NCI-H1092 treated with DMSO at 0.1 percent for 48 hours (cell line): ENCODE results near the gene BAZ1B.
A peak's percentile ranks its signal among the peaks of the same experiment; 100 is the strongest.
"Not testable (repeated sequence)": the region's sequence is repeated elsewhere in the genome, so short reads cannot be mapped to it uniquely, and the experiment has no call there.

ENCODE experiments used
- DNase-seq: peaks from one replicate; lab custom pipeline; 2025; lab: John Stamatoyannopoulos, UW

BAZ1B gene

GRCh38 chr7:73503229-73503628, 18.9 kb downstream of the BAZ1B start:
- no peak for DNase-seq

DNA sequence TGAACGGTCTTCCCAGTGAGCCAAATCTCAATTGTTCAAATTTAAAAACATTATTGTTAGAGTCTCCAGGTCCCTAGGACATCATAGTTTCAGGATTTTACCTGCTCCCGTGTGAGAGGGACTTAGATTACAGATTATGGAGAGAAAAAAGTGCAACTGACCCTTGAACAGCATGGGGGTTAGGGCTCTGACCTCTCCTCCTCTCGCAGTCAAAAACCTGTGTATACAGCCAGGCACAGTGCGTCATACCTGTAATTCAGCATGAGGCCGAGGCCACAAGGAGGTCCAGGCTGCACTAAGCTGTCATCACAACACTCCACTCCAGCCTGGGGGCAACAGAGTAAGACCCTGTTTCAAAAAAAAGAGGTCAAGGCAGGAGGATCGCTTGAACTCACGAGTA, 25.5 kb downstream of the BAZ1B start:
- no peak for DNase-seq

DNA sequence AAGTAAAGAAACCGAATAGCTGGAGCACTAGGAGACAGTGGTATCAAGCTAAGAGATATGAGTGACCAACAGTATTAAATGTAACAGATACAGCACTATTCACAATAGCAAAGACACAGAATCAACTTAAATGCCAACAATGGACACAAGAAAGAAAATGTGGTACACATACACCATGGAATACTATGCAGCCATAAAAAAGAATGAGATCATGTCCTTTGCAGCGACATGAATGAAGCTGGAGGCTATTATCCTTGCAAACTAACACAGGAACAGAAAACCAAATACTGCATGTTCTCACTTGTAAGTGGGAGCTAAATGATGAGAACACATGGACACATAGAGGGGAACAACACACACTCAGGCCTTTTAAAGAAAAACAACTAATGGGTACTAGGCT, 26.6 kb downstream of the BAZ1B start:
- not testable (repeated sequence) for DNase-seq

DNA sequence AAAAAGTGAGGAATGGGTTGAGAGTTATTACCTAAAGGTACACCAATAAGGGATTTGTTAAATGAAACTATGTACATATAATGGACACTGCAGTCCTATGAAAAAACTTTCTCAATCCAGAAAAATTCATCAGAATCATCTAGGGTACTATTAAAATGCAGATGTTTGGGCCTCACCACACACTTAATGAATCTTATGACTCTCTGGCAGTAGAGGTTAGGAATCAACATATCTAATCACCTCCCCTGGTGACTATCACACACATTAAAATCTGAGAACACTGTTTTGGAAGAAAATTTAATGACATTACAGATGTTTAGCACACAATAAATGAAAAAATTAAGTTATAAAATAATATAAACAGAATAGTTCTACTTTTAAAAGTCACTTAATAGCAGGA, 32.1 kb downstream of the BAZ1B start:
- no peak for DNase-seq

DNA sequence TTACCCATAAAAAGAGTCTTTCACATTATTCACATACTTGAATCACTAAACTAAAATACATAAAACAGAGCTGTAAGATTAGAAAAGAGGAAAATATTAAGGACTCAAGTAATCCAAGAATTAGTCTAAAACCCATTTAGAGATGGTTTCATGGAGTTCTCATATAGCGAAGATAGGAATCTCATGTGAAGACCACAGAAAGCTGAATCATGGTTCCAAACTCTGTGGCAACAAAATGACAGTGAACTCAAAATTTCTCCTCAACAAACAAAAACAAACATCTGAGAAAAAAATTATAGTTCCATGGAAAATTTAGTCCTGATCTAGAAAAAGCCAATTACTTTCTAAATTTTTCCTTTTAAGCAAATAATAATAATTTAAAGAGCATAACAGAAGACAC, 34.6 kb downstream of the BAZ1B start:
- DNase-seq = no peak

DNA sequence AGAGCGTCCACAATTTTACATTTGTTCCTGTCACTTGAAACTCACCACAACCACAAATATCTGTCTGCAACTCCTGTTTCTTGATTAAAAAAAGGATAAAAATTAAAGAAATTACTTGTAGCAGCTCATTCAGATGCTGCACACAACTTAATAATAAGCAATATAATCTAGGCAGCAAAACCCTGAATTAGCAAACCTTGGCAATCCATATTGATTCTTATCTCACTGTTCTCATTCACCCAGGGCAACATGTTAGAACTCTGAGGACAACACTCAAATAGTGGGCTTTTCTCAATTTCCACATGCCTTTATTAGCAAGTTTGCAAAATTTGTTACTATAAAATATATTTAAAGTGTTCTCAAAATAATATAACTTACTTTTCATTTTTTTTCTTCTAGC, 38.9 kb downstream of the BAZ1B start:
- no peak for DNase-seq

GRCh38 chr7:73482746-73483145, 39.3 kb downstream of the BAZ1B start:
- no peak for DNase-seq

DNA sequence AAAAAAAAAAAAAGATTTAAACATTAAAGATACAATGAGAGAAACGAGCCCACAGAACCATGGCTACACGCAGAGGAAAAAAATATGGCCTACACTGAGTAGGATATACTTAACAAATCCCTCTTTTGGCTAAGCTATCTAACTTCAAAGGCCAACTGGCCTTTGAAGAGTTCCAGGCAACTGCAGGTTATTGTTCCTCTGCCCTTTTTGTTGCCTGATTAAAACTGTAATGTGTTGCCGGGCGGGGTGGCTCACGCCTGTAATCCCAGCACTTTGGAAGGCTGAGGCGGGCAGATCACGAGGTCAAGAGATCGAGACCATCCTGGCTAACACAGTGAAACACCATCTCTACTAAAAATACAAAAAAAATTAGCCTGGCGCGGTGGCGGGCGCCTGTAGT, 40.6 kb downstream of the BAZ1B start:
- DNase-seq = not testable (repeated sequence)

GRCh38 chr7:73478549-73478948, 43.5 kb downstream of the BAZ1B start:
- no peak for DNase-seq

- DNase-seq = no peak
Measured at GRCh38 chr7:73477376-73477775, 44.7 kb downstream of the BAZ1B start.

- no peak for DNase-seq
Measured at GRCh38 chr7:73470208-73470607, 51.9 kb downstream of the BAZ1B start.

DNA sequence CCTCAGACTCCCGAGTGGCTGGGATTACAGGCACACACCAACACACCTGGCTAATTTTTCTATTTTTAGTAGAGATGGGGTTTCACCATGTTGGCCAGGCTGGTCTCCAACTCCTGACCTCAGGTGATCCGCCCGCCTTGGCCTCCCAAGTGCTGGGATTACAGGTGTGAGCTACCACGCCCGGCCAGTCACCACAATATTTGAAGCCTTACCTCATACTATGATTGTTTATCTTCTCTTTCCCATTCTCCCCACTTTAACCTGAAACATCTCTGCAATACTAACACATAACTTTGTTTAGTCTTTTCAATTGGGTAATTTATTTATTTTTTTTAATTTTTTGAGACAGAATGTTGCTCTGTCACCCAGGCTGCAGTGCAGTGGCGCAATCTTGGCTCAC, 55.0 kb downstream of the BAZ1B start:
- DNase-seq = not testable (repeated sequence)

DNA sequence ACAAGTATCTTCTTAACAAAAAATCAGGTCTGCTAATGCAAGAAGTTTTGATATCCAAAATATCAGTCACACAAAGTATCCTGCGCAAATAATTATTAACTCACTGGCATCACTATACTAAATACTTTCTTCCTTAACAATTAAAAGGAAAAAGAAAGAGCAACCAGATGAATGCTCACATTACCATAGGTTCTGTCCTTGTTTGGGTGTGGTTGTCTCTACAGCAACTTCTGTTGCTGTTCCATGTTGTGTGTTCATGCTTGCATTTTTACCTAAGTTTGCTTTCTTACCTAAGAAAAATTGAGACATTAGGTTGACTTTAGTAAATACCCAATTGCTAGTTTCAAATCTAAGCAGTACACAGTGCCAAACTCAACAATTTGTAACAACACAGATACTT, 56.0 kb downstream of the BAZ1B start:
- no peak for DNase-seq

DNA sequence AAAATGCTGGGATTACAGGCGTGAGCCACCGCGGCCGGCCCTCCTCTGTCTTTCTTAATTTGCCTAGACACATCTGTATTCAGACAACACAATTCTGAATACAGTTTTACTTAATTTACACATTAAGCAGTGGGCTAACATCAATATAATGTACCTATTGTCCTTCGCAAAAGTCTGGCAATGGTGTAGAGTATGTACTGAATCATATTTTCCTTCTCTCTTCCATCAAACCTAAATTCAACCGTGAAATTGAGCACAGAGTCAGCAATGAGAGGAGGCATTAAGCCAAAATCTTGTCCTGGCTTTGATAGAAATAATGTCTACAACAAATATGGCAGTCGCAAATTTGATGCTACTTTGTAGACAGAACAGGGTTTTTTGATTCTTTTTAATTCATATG, 58.1 kb downstream of the BAZ1B start:
- DNase-seq = no peak

GRCh38 chr7:73463260-73463659, 58.8 kb downstream of the BAZ1B start:
- DNase-seq = no peak

- no peak for DNase-seq
Measured at GRCh38 chr7:73461782-73462285, 60.3 kb downstream of the BAZ1B start.

- no peak for DNase-seq
Measured at GRCh38 chr7:73454424-73454823, 67.7 kb downstream of the BAZ1B start.

GRCh38 chr7:73452999-73453635, 69.0 kb downstream of the BAZ1B start:
- no peak for DNase-seq

GRCh38 chr7:73451780-73452398, 70.2 kb downstream of the BAZ1B start:
- DNase-seq = peak; percentile 75

DNA sequence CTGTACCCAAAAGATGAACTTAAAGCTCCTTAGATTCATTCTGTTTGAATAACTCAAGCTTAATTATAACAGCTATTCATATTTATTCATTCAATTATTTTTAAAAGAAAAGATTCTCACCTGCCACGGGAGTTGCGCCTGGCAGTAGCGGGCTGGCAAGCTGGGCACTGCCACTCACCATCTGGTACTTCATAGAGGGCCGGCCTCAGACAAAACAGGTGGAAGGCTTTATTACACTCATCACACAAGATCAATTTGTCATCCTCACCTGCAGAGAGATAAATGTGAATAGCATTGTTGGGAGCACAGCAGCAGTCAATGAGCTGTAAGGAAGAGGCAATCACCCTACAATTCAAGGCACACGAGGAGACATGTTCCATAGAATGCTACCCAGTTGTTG, 72.7 kb downstream of the BAZ1B start:
- DNase-seq = peak; percentile 85

DNA sequence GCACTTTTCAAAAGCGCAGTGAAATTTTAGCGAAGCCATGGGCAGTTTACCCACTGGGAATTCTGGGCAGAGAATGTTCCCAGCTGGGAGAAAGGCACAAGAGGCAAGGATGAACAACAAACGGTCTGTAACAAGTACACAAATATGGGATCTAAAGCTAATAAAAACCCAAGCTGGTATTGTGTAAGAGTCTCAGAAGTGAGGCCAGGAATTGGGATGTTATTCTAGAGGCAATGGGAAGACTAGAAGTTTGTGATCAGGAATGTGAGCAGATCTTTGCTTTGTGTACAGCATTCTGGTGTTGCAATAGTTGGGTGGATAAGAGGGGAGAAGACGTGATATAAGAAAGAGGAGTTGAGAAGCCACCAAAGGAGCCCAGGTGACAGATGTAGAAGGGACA, 73.5 kb downstream of the BAZ1B start:
- no peak for DNase-seq

- no peak for DNase-seq
Measured at GRCh38 chr7:73447121-73447733, 74.9 kb downstream of the BAZ1B start.

DNA sequence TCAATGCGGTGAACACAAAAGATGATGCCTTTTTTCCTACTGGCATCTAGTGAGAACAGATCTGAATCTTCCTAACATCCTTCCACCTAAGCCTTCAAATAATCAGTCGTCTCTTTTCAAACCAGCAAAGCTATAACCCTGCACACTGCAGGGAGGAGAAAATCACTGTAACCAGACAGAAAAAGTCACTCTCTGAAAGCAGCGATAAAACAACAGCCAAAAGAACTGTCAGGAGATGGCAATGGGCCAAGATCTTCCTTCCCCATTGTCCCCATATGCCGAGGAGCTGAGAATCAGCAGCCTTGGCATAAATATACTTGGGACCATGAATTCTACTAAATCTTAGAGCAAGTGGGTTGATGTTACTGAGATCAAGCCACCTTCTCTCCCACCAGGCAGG, 75.4 kb downstream of the BAZ1B start:
- DNase-seq = no peak
